HEK293 (cell line): ENCODE results near the gene CHPT1.

Experiments
- CTCF ChIA-PET: fragments of 350-600 bp; formaldehyde crosslinking; extraction: SDS; loops from one replicate; lab custom pipeline; 2021; ENCODE audit warnings: antibody characterized with exemption; lab: Yijun Ruan, JAX
- POLR2A ChIA-PET: fragments of 300-600 bp; formaldehyde crosslinking; extraction: SDS; loops from one replicate; lab custom pipeline; 2020; ENCODE audit warnings: antibody characterized with exemption, inconsistent platforms; lab: Yijun Ruan, JAX
- H3K27ac ChIP-seq: fragments of 200-500 bp; sonication (Bioruptor generic); 2 replicates; pipeline ENCODE4 v1.5.1; 2014; ENCODE audit warnings: low read depth, low read length, control low read depth, inconsistent platforms; ENCODE audit errors: extremely low read depth
- H3K36me3 ChIP-seq, 2 experiments: fragments of 200-500 bp in 1 of 2; sonication (Bioruptor generic) in 1 of 2; 1 replicate in 1 of 2; 2 replicates in 1 of 2; pipeline ENCODE4 v1.5.1; 2014 to 2017; ENCODE audit warnings: inconsistent platforms in 2 of 2, low read length in 2 of 2; ENCODE audit not compliant: control insufficient read depth in 2 of 2, insufficient read depth in 1 of 2
- H3K4me1 ChIP-seq: fragments of 200-500 bp; sonication (Bioruptor generic); 2 replicates; pipeline ENCODE4 v1.5.1; 2014; ENCODE audit warnings: mild to moderate bottlenecking, low read length, inconsistent platforms; ENCODE audit not compliant: control insufficient read depth, insufficient read depth
- H3K4me3 ChIP-seq: 2 replicates; pipeline ENCODE4 v1.5.1; 2011; ENCODE audit warnings: low read depth, mild to moderate bottlenecking, control low read depth, low read length, moderate library complexity
- H3K9me3 ChIP-seq: fragments of 200-500 bp; sonication (Bioruptor generic); 2 replicates; pipeline ENCODE4 v1.5.1; 2014; ENCODE audit warnings: low read depth, low read length, inconsistent platforms; ENCODE audit not compliant: control insufficient read depth, insufficient read depth
- GLI4 ChIP-seq: fragments of 450-650 bp; formaldehyde crosslinking; IDR thresholded peaks from 2 replicates; pipeline ENCODE4 v1.5.1; 2016; ENCODE audit warnings: missing biosample characterization, missing genetic modification characterization
- HOXC10 ChIP-seq: sonication (generic); formaldehyde crosslinking; IDR thresholded peaks from 2 replicates; pipeline ENCODE4 v1.8.1; 2023; ENCODE audit warnings: mild to moderate bottlenecking, missing genetic modification reagents
- KLF10 ChIP-seq: fragments of 450-650 bp; IDR thresholded peaks from 2 replicates; pipeline ENCODE4 v1.5.1; 2018; ENCODE audit warnings: missing biosample characterization, mild to moderate bottlenecking, missing genetic modification characterization
- PRDM2 ChIP-seq: fragments of 450-650 bp; formaldehyde crosslinking; IDR thresholded peaks from 2 replicates; pipeline ENCODE4 v1.5.1; 2016; ENCODE audit warnings: missing biosample characterization, missing genetic modification characterization, borderline replicate concordance
- SALL2 ChIP-seq: fragments of 450-650 bp; formaldehyde crosslinking; IDR thresholded peaks from 2 replicates; pipeline ENCODE4 v1.5.0; 2017; ENCODE audit warnings: missing biosample characterization, mild to moderate bottlenecking, missing genetic modification characterization, borderline replicate concordance
- SCRT2 ChIP-seq: fragments of 450-650 bp; formaldehyde crosslinking; IDR thresholded peaks from 2 replicates; pipeline ENCODE4 v1.5.1; 2016; ENCODE audit warnings: missing biosample characterization, missing genetic modification characterization
- YY2 ChIP-seq: fragments of 450-650 bp; formaldehyde crosslinking; IDR thresholded peaks from 2 replicates; pipeline ENCODE4 v1.5.1; 2016; ENCODE audit warnings: missing biosample characterization, missing genetic modification characterization
- ZBTB10 ChIP-seq: fragments of 450-650 bp; formaldehyde crosslinking; IDR thresholded peaks from 2 replicates; pipeline ENCODE4 v1.5.1; 2016; ENCODE audit warnings: missing biosample characterization, missing genetic modification characterization
- ZNF112 ChIP-seq: fragments of 450-650 bp; formaldehyde crosslinking; IDR thresholded peaks from 2 replicates; pipeline ENCODE4 v1.5.0; 2017; ENCODE audit warnings: missing biosample characterization, missing genetic modification characterization
- ZNF174 ChIP-seq: fragments of 450-650 bp; formaldehyde crosslinking; IDR thresholded peaks from 2 replicates; pipeline ENCODE4 v1.5.0; 2017; ENCODE audit warnings: missing biosample characterization, mild to moderate bottlenecking, missing genetic modification characterization
- ZNF214 ChIP-seq: fragments of 450-650 bp; formaldehyde crosslinking; IDR thresholded peaks from 2 replicates; pipeline ENCODE4 v1.5.1; 2017; ENCODE audit warnings: missing biosample characterization, mild to moderate bottlenecking, missing genetic modification characterization, borderline replicate concordance
- ZNF239 ChIP-seq: fragments of 450-650 bp; formaldehyde crosslinking; IDR thresholded peaks from 2 replicates; pipeline ENCODE4 v1.5.1; 2016; ENCODE audit warnings: missing biosample characterization, missing genetic modification characterization
- ZNF280D ChIP-seq: fragments of 450-650 bp; formaldehyde crosslinking; IDR thresholded peaks from 2 replicates; pipeline ENCODE4 v1.5.1; 2016; ENCODE audit warnings: missing biosample characterization, missing genetic modification characterization
- ZNF324 ChIP-seq: fragments of 450-650 bp; formaldehyde crosslinking; IDR thresholded peaks from 2 replicates; pipeline ENCODE4 v1.5.1; 2016; ENCODE audit warnings: missing biosample characterization, missing genetic modification characterization
- ZNF398 ChIP-seq: fragments of 450-650 bp; formaldehyde crosslinking; IDR thresholded peaks from 2 replicates; pipeline ENCODE4 v1.5.1; 2017; ENCODE audit warnings: missing biosample characterization, missing genetic modification characterization
- ZNF473 ChIP-seq: fragments of 450-650 bp; formaldehyde crosslinking; IDR thresholded peaks from 2 replicates; pipeline ENCODE4 v1.5.1; 2017; ENCODE audit warnings: missing biosample characterization, missing genetic modification characterization
- ZNF521 ChIP-seq: fragments of 450-650 bp; formaldehyde crosslinking; IDR thresholded peaks from 2 replicates; pipeline ENCODE4 v1.5.1; 2017; ENCODE audit warnings: missing biosample characterization, mild to moderate bottlenecking, missing genetic modification characterization
- ZNF623 ChIP-seq: fragments of 450-650 bp; formaldehyde crosslinking; IDR thresholded peaks from 2 replicates; pipeline ENCODE4 v1.5.1; 2016; ENCODE audit warnings: missing biosample characterization, missing genetic modification characterization
- ZNF776 ChIP-seq: fragments of 450-650 bp; formaldehyde crosslinking; IDR thresholded peaks from 2 replicates; pipeline ENCODE4 v1.5.0; 2017; ENCODE audit warnings: missing biosample characterization, missing genetic modification characterization, borderline replicate concordance
- ZNF843 ChIP-seq: fragments of 450-650 bp; formaldehyde crosslinking; IDR thresholded peaks from 2 replicates; pipeline ENCODE4 v1.5.1; 2016; ENCODE audit warnings: missing biosample characterization, missing genetic modification characterization

CHPT1 gene

GRCh38 chr12:101710288-101710687 is 12.8 kb downstream of the CHPT1 start:
- CTCF ChIA-PET, result no interaction called here
- H3K4me1 ChIP-seq, result peaks cover 23% of the 10 kb centered on the region
- no peak for TF ChIP-seq ZNF239
- TF ChIP-seq ZNF112 (tag by site-specific recombination), result no peak
- TF ChIP-seq ZNF473 (tag by site-specific recombination), result no peak
- TF ChIP-seq ZNF843, result no peak
- no peak for TF ChIP-seq ZNF174 (tag by site-specific recombination)
- no peak for TF ChIP-seq SCRT2 (tag by site-specific recombination)
- no peak for TF ChIP-seq ZNF324 (tag by site-specific recombination)
- TF ChIP-seq YY2 (tag by site-specific recombination), result no peak
- TF ChIP-seq ZNF776, result no peak
- no peak for TF ChIP-seq ZNF623 (tag by site-specific recombination)
- no peak for TF ChIP-seq KLF10 (tag by site-specific recombination)
- TF ChIP-seq PRDM2 (tag by site-specific recombination), result no peak
- TF ChIP-seq HOXC10 (CRISPR knock-in tag), result no peak
- no peak for TF ChIP-seq ZNF280D (tag by site-specific recombination)
- TF ChIP-seq SALL2, result no peak
- TF ChIP-seq GLI4, result no peak
- TF ChIP-seq ZNF398 (tag by site-specific recombination), result no peak
- TF ChIP-seq ZBTB10 (tag by site-specific recombination), result no peak
- TF ChIP-seq ZNF521 (tag by site-specific recombination), result no peak
- no peak for TF ChIP-seq ZNF214 (tag by site-specific recombination)
- TF ChIP-seq, all 188 proteins: peak for 0
- no peak overlapping the region for H3K27ac ChIP-seq
- H3K36me3 ChIP-seq, result no peaks in the 10 kb centered on the region
- no peak overlapping the region for H3K4me3 ChIP-seq
- POLR2A ChIA-PET, result no interaction called here
- no peaks in the 10 kb centered on the region for H3K9me3 ChIP-seq
